Activated T-cell treated with anti-CD3 and anti-CD28 coated beads, Interleukin-2, amount 50 U/mL, for 24 hours (primary cell): Measurements from ENCODE around the gene BARD1.
"Not testable (repeated sequence)": the region's sequence is repeated elsewhere in the genome, so short reads cannot be mapped to it uniquely, and the experiment has no call there.

ENCODE experiments used
- DNase-seq: peaks from one replicate; pipeline ENCODE4 v3.0.0-alpha.2; 2020
- H3K27ac Mint-ChIP-seq: 2 replicates; pipeline ENCODE4 v1.8.0; 2020; ENCODE audit warnings: mild to moderate bottlenecking, mixed read lengths
- H3K27me3 Mint-ChIP-seq: 2 replicates; pipeline ENCODE4 v1.8.0; 2020; ENCODE audit warnings: mixed read lengths
- H3K36me3 Mint-ChIP-seq: 2 replicates; pipeline ENCODE4 v1.8.0; 2020; ENCODE audit warnings: low read depth, mixed read lengths
- H3K4me1 Mint-ChIP-seq: 2 replicates; pipeline ENCODE4 v1.8.0; 2020; ENCODE audit warnings: low read depth, mixed read lengths
- H3K4me3 Mint-ChIP-seq: 2 replicates; pipeline ENCODE4 v1.8.0; 2020; ENCODE audit warnings: mild to moderate bottlenecking, moderate library complexity, mixed read lengths
- H3K9me3 Mint-ChIP-seq: 2 replicates; pipeline ENCODE4 v1.8.0; 2020; ENCODE audit warnings: mixed read lengths

The BARD1 gene

GRCh38 chr2:214800180-214800579 lies 9.3 kb downstream of the BARD1 start:
- H3K27me3 Mint-ChIP-seq, result no peaks in the 10 kb centered on the region
- peaks cover 35% of the 10 kb centered on the region for H3K4me1 Mint-ChIP-seq
- H3K27ac Mint-ChIP-seq, result no peak overlapping the region
- H3K36me3 Mint-ChIP-seq, result peaks cover 48% of the 10 kb centered on the region
- no peak overlapping the region for H3K4me3 Mint-ChIP-seq
- H3K9me3 Mint-ChIP-seq, result no peaks in the 10 kb centered on the region
- DNase-seq, result no peak

GRCh38 chr2:214796911-214797310 lies 12.6 kb downstream of the BARD1 start:
- DNase-seq, result no peak
- H3K27ac Mint-ChIP-seq, result no peak overlapping the region
- H3K4me3 Mint-ChIP-seq, result no peak overlapping the region
- no peaks in the 10 kb centered on the region for H3K9me3 Mint-ChIP-seq
- H3K4me1 Mint-ChIP-seq, result peaks cover 30% of the 10 kb centered on the region
- peaks cover 56% of the 10 kb centered on the region for H3K36me3 Mint-ChIP-seq
- H3K27me3 Mint-ChIP-seq, result no peaks in the 10 kb centered on the region

- not testable (repeated sequence) for H3K27ac Mint-ChIP-seq, H3K27me3 Mint-ChIP-seq, H3K4me3 Mint-ChIP-seq, DNase-seq, H3K4me1 Mint-ChIP-seq
- Mint-ChIP-seq H3K36me3 (peaks cover 89% of the 10 kb centered on the region), H3K9me3 (peaks cover 16% of the 10 kb centered on the region)
Measured at GRCh38 chr2:214783181-214783580, 26.3 kb downstream of the BARD1 start.

- H3K4me3 Mint-ChIP-seq, result no peak overlapping the region
- no peaks in the 10 kb centered on the region for H3K27me3 Mint-ChIP-seq
- H3K27ac Mint-ChIP-seq, result no peak overlapping the region
- H3K9me3 Mint-ChIP-seq, result peaks cover 16% of the 10 kb centered on the region
- H3K36me3 Mint-ChIP-seq, result peaks cover 88% of the 10 kb centered on the region
- H3K4me1 Mint-ChIP-seq, result no peaks in the 10 kb centered on the region
- DNase-seq, result no peak
Measured at GRCh38 chr2:214782671-214783070, 26.8 kb downstream of the BARD1 start.

- Mint-ChIP-seq H3K4me1 (no peaks in the 10 kb centered on the region), H3K9me3 (peaks cover 16% of the 10 kb centered on the region), H3K27ac (no peak overlapping the region), H3K27me3 (no peaks in the 10 kb centered on the region), H3K4me3 (no peak overlapping the region), H3K36me3 (peaks cover 93% of the 10 kb centered on the region)
- DNase-seq, result no peak
Measured at GRCh38 chr2:214781226-214781625, 28.3 kb downstream of the BARD1 start.

GRCh38 chr2:214775971-214776370 lies 33.5 kb downstream of the BARD1 start:
- Mint-ChIP-seq H3K36me3 (peaks cover 73% of the 10 kb centered on the region), H3K9me3 (no peaks in the 10 kb centered on the region), H3K27me3 (no peaks in the 10 kb centered on the region), H3K4me1 (no peaks in the 10 kb centered on the region), H3K27ac (no peak overlapping the region), H3K4me3 (no peak overlapping the region)
- DNase-seq, result no peak

- H3K36me3 Mint-ChIP-seq, result peaks cover 61% of the 10 kb centered on the region
- DNase-seq, result no peak
- H3K27ac Mint-ChIP-seq, result no peak overlapping the region
- H3K4me3 Mint-ChIP-seq, result no peak overlapping the region
- H3K27me3 Mint-ChIP-seq, result no peaks in the 10 kb centered on the region
- no peaks in the 10 kb centered on the region for H3K9me3 Mint-ChIP-seq
- no peaks in the 10 kb centered on the region for H3K4me1 Mint-ChIP-seq
Measured at GRCh38 chr2:214774108-214774507, 35.4 kb downstream of the BARD1 start.

- Mint-ChIP-seq H3K36me3 (peaks cover 66% of the 10 kb centered on the region), H3K4me3 (no peak overlapping the region), H3K27ac (no peak overlapping the region), H3K9me3 (no peaks in the 10 kb centered on the region), H3K27me3 (no peaks in the 10 kb centered on the region), H3K4me1 (no peaks in the 10 kb centered on the region)
- no peak for DNase-seq
Measured at GRCh38 chr2:214772443-214773015, 37.0 kb downstream of the BARD1 start.

- Mint-ChIP-seq H3K27ac (no peak overlapping the region), H3K4me3 (no peak overlapping the region), H3K27me3 (no peaks in the 10 kb centered on the region), H3K9me3 (no peaks in the 10 kb centered on the region), H3K4me1 (no peaks in the 10 kb centered on the region), H3K36me3 (peaks cover 83% of the 10 kb centered on the region)
- DNase-seq, result no peak
Measured at GRCh38 chr2:214765180-214765579, 44.3 kb downstream of the BARD1 start.

GRCh38 chr2:214753455-214753854 lies 56.0 kb downstream of the BARD1 start:
- no peaks in the 10 kb centered on the region for H3K4me1 Mint-ChIP-seq
- H3K36me3 Mint-ChIP-seq, result peaks cover 94% of the 10 kb centered on the region
- H3K4me3 Mint-ChIP-seq, result no peak overlapping the region
- DNase-seq, result no peak
- H3K27me3 Mint-ChIP-seq, result no peaks in the 10 kb centered on the region
- no peaks in the 10 kb centered on the region for H3K9me3 Mint-ChIP-seq
- no peak overlapping the region for H3K27ac Mint-ChIP-seq

- no peaks in the 10 kb centered on the region for H3K4me1 Mint-ChIP-seq
- no peak overlapping the region for H3K27ac Mint-ChIP-seq
- H3K4me3 Mint-ChIP-seq, result no peak overlapping the region
Measured at GRCh38 chr2:214750529-214750928, 59.0 kb downstream of the BARD1 start.

GRCh38 chr2:214747992-214748391 lies 61.5 kb downstream of the BARD1 start:
- no peaks in the 10 kb centered on the region for H3K27me3 Mint-ChIP-seq
- DNase-seq, result no peak
- no peaks in the 10 kb centered on the region for H3K4me1 Mint-ChIP-seq
- H3K9me3 Mint-ChIP-seq, result no peaks in the 10 kb centered on the region
- no peak overlapping the region for H3K4me3 Mint-ChIP-seq
- peaks cover 85% of the 10 kb centered on the region for H3K36me3 Mint-ChIP-seq
- H3K27ac Mint-ChIP-seq, result no peak overlapping the region

More at GRCh38 chr2:214750529-214750928, 59.0 kb downstream of the BARD1 start:
- H3K27me3 Mint-ChIP-seq, result no peaks in the 10 kb centered on the region
- DNase-seq, result no peak
- H3K36me3 Mint-ChIP-seq, result peaks cover 87% of the 10 kb centered on the region
- H3K9me3 Mint-ChIP-seq, result no peaks in the 10 kb centered on the region

GRCh38 chr2:214742119-214742518 lies 67.4 kb downstream of the BARD1 start:
- H3K4me3 Mint-ChIP-seq, result no peak overlapping the region
- peaks cover 5% of the 10 kb centered on the region for H3K4me1 Mint-ChIP-seq
- H3K9me3 Mint-ChIP-seq, result no peaks in the 10 kb centered on the region
- no peaks in the 10 kb centered on the region for H3K27me3 Mint-ChIP-seq
- peaks cover 64% of the 10 kb centered on the region for H3K36me3 Mint-ChIP-seq
- DNase-seq, result no peak
- no peak overlapping the region for H3K27ac Mint-ChIP-seq

- Mint-ChIP-seq H3K9me3 (no peaks in the 10 kb centered on the region), H3K27me3 (no peaks in the 10 kb centered on the region), H3K36me3 (peaks cover 60% of the 10 kb centered on the region), H3K4me3 (no peak overlapping the region), H3K4me1 (peaks cover 5% of the 10 kb centered on the region), H3K27ac (no peak overlapping the region)
- no peak for DNase-seq
Measured at GRCh38 chr2:214740867-214741395, 68.6 kb downstream of the BARD1 start.

GRCh38 chr2:214737188-214737587 lies 72.3 kb downstream of the BARD1 start:
- no peak overlapping the region for H3K4me3 Mint-ChIP-seq
- H3K4me1 Mint-ChIP-seq, result peaks cover 5% of the 10 kb centered on the region
- H3K27ac Mint-ChIP-seq, result no peak overlapping the region
- H3K27me3 Mint-ChIP-seq, result no peaks in the 10 kb centered on the region
- no peak for DNase-seq
- H3K9me3 Mint-ChIP-seq, result no peaks in the 10 kb centered on the region
- H3K36me3 Mint-ChIP-seq, result peaks cover 43% of the 10 kb centered on the region
